Pancreas (tissue), 10 donors: Measurements from ENCODE around the gene RHBDL3. TPM values are rescaled to one million over a fixed set of nuclear protein-coding genes. Genes with fewer than 3 reads are reported as not detected.

ENCODE experiments used
- ATAC-seq, 4 donors: fragments of 200-7000 bp; cut with Tn5 transposase; one replicate each; pipeline versions ENCODE4 v1.8.0 to v1.9.1; 2020; ENCODE audit warnings: mild to moderate bottlenecking in 4 of 4, moderate library complexity in 4 of 4
- DNase-seq, 6 donors: peaks; one replicate each; pipeline ENCODE4 v3.0.0-alpha.2; 2020
- FAIRE-seq: peaks from 2 replicates; lab custom pipeline; 2012; peaks lifted over from hg19 to GRCh38; lab: Jason Lieb, UNC
- H3K27ac ChIP-seq, 4 donors: fragments of 200-600 bp; sonication (generic); 1 replicate in 3 of 4; 2 replicates in 1 of 4; pipeline versions ENCODE4 v1.5.0 to v1.8.0; 2020
- H3K27me3 ChIP-seq, 4 donors: fragments of 200-600 bp; one replicate each; pipeline ENCODE4 v1.8.0; 2021
- H3K36me3 ChIP-seq, 3 donors: fragments of 200-600 bp; sonication (generic) in 1 of 3; one replicate each; pipeline versions ENCODE4 v1.5.0 to v1.8.0; 2020 to 2021
- H3K4me1 ChIP-seq, 3 donors: fragments of 200-600 bp; one replicate each; pipeline ENCODE4 v1.8.0; 2021
- H3K4me3 ChIP-seq, 4 donors: fragments of 200-600 bp; sonication (generic) in 2 of 4; one replicate each; pipeline versions ENCODE4 v1.5.0 to v1.8.0; 2020 to 2021
- H3K9me3 ChIP-seq, 4 donors: fragments of 200-600 bp; one replicate each; pipeline ENCODE4 v1.8.0; 2021
- CTCF ChIP-seq, 4 donors: fragments of 200-600 bp; sonication (generic) in 3 of 4; IDR thresholded peaks; one replicate each; pipeline versions ENCODE4 v1.5.0 to v1.8.0; 2021; ENCODE audit warnings: antibody characterized with exemption in 4 of 4
- WGBS, 2 donors: extraction: QIAGEN DNeasy Blood & Tissue Kit; methylation state at CpG; one replicate each; pipeline ENCODE4 v1.1.7; 2013; 5-methylcytosine and 5-hydroxymethylcytosine counted together
- intact Hi-C, 3 donors: fragments of 100-400 bp; cut with DNase I; formaldehyde crosslinking; loops; one replicate each; pipeline versions ENCODE4 v1.11.1 to v1.14.2; 2022
- polyA plus RNA-seq, 2 donors: library from polyadenylated mRNA; stranded (reverse); fragments of 200-250 nt; gene quantifications; one replicate each; pipeline ENCODE4 v1.2.3, GENCODE V29; 2013
- total RNA-seq, 6 donors: library from RNA; stranded (reverse); fragmentation: NEBNext Ultra II Directional in 4 of 6; extraction: Animal tissue kit (Norgen Biotek cat#: 25700) in 4 of 6; gene quantifications; one replicate each; pipeline versions ENCODE4 v1.2.1 to v1.2.4, GENCODE V29; 2021 to 2023
- donor health status: healthy with polysubstance abuse.
- donor health status: DM: no; HTN: no; CAD: no; lungs with moderate emphysema.
- donor health status: DM: no; HTN: no; CAD: no.
- donor health status: control.
- donor health status: control.
- donor health status: Bipolar disorder and iron deficiency.
- donor health status: DM: yes; HTN: yes; CAD: no.
- donor health status: DM: no; HTN: no; CAD: no.
- donor health status: DM: no; HTN: no; CAD: no.
- donor health status: DM: yes; HTN: yes; CAD: no.

Gene RHBDL3
- total and polyA plus RNA-seq, 8 donors: 0.12 to 1.8 (median 0.47) TPM

DNA sequence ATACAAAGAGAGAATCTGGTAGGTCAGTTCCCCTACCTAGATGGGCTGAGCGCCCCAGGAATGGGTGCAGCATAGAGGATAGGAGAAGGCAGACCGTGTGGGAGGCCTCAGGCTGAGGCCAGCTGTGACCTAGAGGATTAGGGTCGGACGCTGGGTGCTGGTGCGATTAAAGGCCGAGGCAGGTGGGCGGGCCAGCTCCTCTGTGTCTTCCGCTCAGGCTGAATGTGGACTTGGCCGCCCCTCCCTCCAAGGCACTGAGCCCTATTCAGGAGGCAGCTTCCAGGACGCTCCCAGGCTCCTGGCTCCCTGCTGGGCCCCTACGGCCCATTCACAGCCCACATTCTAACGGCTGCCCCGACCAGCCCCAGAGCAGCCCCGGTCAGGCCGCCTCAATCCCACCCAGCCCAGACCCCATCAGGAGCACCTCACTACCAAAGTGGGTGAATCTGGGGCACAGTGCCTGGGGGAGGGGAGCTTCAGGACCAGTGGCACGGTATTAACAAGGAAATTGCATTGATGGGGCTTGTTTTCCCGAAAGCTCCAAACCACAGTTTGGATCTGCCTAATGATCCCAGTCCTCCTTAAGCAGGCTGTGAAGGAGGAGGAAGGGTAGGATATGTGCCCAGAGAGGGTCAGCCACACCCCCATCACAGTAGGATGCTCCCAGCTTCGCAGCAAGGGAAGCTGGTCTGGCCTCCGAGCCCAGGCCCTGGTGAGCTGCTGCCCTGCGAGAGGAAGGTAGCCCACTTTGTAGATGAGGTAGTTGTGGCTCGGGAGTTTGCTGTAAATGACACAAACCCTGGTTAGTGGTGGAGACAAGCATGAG lies 14.5 kb downstream of the RHBDL3 start:
- intact Hi-C loops: no loop called here
- no peak for DNase-seq
- no peak for TF ChIP-seq CTCF (IDR thresholded peaks at IDR 0.05)
- H3K4me3 ChIP-seq: no peak overlapping the region
- no peaks in the 10 kb centered on the region for H3K9me3 ChIP-seq
- no peaks in the 10 kb centered on the region for H3K27me3 ChIP-seq
- no peaks in the 10 kb centered on the region for H3K36me3 ChIP-seq
- 81 to 83% methylated on average over 20 to 21 of the region's 21 CpGs for WGBS, 2 donors
- no peak for ATAC-seq
- no peaks in the 10 kb centered on the region for H3K4me1 ChIP-seq
- H3K27ac ChIP-seq: no peak overlapping the region
- no peak for FAIRE-seq

DNA sequence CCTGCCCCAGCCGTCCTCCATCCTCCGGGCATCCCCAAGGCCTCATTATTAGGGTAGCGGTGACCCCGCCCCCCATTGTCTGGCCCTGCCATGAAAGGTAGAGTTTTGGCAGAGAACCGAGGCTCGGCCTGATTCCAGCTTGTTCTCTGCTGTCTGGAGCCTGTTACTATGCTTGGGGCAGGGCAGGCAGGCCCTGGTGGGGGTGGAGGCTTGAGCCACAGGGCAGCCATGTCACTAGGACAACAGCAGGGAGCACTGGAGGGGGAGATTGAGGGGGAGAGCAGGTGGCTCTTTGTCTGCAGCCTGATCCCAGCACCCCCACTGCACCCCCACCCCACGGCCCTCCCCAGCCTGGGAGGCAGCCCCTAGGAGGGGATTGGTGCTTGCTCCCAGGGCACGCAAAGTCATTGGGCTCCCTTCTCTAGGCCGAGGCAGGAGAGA lies 15.4 kb downstream of the RHBDL3 start:
- no peak overlapping the region for H3K4me3 ChIP-seq
- no peak for TF ChIP-seq CTCF (IDR thresholded peaks at IDR 0.05)
- H3K36me3 ChIP-seq: no peaks in the 10 kb centered on the region
- H3K4me1 ChIP-seq: no peaks in the 10 kb centered on the region
- no peak for FAIRE-seq
- WGBS, 2 donors: 32 to 57% methylated on average over 8 to 9 of the region's 9 CpGs
- no peaks in the 10 kb centered on the region for H3K9me3 ChIP-seq
- intact Hi-C loops: no loop called here
- ATAC-seq: peak in 3 of 4 donors; percentile 30 to 77 (median 73)
- peak in 3 of 6 donors; percentile 37 to 67 (median 59) for DNase-seq
- H3K27ac ChIP-seq: no peak overlapping the region
- no peaks in the 10 kb centered on the region for H3K27me3 ChIP-seq

GRCh38 chr17:32283745-32284201 lies 18.1 kb downstream of the RHBDL3 start:
- Histone ChIP-seq H3K4me3 (no peak overlapping the region), H3K9me3 (no peaks in the 10 kb centered on the region), H3K4me1 (no peaks in the 10 kb centered on the region), H3K27ac (no peak overlapping the region), H3K36me3 (no peaks in the 10 kb centered on the region), H3K27me3 (no peaks in the 10 kb centered on the region)
- TF ChIP-seq CTCF (IDR thresholded peaks at IDR 0.05): no peak
- 70 to 82% methylated on average over 20 of the region's 20 CpGs for WGBS, 2 donors
- intact Hi-C loops: no loop called here
- FAIRE-seq (no peak), DNase-seq (no peak), ATAC-seq (no peak)

DNA sequence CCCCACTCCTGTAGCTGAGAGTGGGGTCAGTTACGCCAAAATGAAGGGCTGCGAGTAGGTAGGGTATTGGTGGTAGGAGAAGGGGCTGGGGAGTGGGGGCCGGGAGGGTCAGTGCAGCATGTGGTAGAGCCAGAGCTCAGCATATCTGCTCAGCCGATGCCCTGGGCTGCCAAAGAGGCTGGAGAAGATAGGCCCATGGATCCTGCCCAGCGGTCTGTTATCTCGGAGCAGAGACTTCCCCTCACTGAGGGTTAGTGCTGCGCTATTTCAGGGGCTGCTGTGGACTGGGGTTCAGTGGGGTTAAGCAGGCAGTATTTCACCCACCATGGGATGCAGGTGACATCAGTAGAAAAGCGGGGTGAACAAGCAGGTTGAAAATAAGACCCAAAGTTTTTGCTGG lies 19.7 kb downstream of the RHBDL3 start:
- DNase-seq (no peak), FAIRE-seq (no peak), ATAC-seq (no peak)
- no peaks in the 10 kb centered on the region for H3K4me1 ChIP-seq
- no peak overlapping the region for H3K27ac ChIP-seq
- intact Hi-C loops: no loop called here
- H3K36me3 ChIP-seq: no peaks in the 10 kb centered on the region
- no peak for TF ChIP-seq CTCF (IDR thresholded peaks at IDR 0.05)
- WGBS, 2 donors: 89 to 90% methylated on average over 8 of the region's 8 CpGs
- H3K27me3 ChIP-seq: no peaks in the 10 kb centered on the region
- H3K4me3 ChIP-seq: no peak overlapping the region
- H3K9me3 ChIP-seq: no peaks in the 10 kb centered on the region
